ENCODE results near the gene KRT37. TPM values are rescaled to one million over a fixed set of nuclear protein-coding genes. Genes with fewer than 3 reads are reported as not detected.

The KRT37 gene
- not detected for total RNA-seq
- polyA plus RNA-seq (2013, experiment 1 of 2) = not detected
- not detected for polyA plus RNA-seq (2013, experiment 2 of 2)
- 0 to 0.07 (median 0) reads per million in 172 experiments for total RNA-seq

DNA sequence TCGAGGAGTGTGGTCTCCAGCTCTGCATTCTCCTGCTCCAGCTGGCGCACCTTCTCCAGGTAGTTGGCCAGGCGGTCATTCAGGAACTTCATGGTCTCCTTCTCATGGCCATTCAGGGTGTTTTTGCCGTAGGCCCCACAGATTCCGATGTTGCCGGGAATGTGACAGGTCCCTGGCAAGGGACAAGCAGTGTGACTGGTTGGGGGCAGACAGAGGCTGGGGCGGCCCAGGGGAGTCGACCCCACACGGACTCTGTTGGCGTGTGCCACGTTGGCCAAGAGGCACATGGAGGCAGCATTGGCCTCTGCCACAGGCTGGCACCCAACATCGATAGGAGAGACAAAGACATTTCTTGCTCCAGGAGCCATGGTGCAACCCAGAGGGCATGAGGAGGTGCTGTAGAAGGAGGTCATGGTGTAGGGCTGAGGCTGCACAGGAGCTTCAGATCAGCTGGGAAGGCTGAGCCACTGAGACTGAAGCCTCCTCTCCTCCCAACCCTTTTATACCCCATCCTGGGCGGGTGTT is at the start of gene KRT37:
TSS of gene KRT37 (minus strand) at position 475 of the 525 bp plus-strand sequence. CDS start at position 413, 62 bp downstream.
- Mint-ChIP-seq H3K4me1 (ENCODE audit: low read depth) (no peaks in the 10 kb centered on the region), H3K27me3 (peaks cover 5% of the 10 kb centered on the region), H3K4me3 (no peak within 1 kb of the TSS), H3K27ac (no peak within 1 kb of the TSS), H3K9me3 (no peaks in the 10 kb centered on the region), H3K36me3 (ENCODE audit: low read depth) (no peaks in the 10 kb centered on the region)
- TF ChIP-seq, protein P1, sequence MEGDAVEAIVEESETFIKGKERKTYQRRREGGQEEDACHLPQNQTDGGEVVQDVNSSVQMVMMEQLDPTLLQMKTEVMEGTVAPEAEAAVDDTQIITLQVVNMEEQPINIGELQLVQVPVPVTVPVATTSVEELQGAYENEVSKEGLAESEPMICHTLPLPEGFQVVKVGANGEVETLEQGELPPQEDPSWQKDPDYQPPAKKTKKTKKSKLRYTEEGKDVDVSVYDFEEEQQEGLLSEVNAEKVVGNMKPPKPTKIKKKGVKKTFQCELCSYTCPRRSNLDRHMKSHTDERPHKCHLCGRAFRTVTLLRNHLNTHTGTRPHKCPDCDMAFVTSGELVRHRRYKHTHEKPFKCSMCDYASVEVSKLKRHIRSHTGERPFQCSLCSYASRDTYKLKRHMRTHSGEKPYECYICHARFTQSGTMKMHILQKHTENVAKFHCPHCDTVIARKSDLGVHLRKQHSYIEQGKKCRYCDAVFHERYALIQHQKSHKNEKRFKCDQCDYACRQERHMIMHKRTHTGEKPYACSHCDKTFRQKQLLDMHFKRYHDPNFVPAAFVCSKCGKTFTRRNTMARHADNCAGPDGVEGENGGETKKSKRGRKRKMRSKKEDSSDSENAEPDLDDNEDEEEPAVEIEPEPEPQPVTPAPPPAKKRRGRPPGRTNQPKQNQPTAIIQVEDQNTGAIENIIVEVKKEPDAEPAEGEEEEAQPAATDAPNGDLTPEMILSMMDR (IDR thresholded peaks at IDR 0.05) = no peak
- Histone ChIP-seq H3K9me3 (ENCODE audit: control insufficient read depth in 1 of 2, insufficient read depth in 1 of 2, low read length in 2 of 2) (peaks cover 0 to 5% of the 10 kb centered on the region in 2 experiments), H3K27me3 (ENCODE audit: control insufficient read depth in 1 of 2, insufficient read depth in 2 of 2, low read length in 2 of 2) (no peaks in the 10 kb centered on the region), H3K27ac (ENCODE audit: low read depth in 1 of 2, low read length in 2 of 2) (no peak within 1 kb of the TSS), H3K4me1 (ENCODE audit: insufficient read depth, low read length) (no peaks in the 10 kb centered on the region), H3K4me3 (ENCODE audit: low read length) (no peak within 1 kb of the TSS), H3K36me3 (ENCODE audit: insufficient read depth, low read length) (no peaks in the 10 kb centered on the region)
- DNase-seq (no peak), ATAC-seq (ENCODE audit: poor library complexity) (no peak)
- intact Hi-C loops (cut with DNase I, micrococcal nuclease) = no loop called here
- ChIA-PET POLR2A (no interaction called here), CTCF (no interaction called here)

DNA sequence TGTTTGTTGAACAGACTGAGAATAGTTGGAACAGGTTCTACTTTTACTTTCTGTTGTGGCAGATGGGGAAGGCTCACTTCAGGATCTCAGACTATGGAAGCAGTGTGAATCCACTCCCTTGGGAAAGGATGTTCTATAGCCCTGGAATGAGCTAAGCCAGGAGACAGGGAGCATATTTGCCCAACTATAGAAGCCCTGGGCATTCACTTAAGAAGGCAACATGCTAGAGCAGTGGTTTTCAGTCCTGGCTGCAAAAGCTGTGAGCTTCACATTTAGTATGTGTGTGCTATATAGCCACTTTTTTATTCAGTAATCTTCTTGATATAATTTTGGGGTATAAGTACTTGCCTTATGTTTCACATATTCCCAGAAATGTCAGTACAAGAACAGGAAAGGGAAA is 44.0 kb upstream of the KRT37 start:
- ATAC-seq (ENCODE audit: poor library complexity) (no peak), DNase-seq (no peak)
- ChIA-PET POLR2A (no interaction called here), CTCF (no interaction called here)
- Mint-ChIP-seq H3K9me3 (peaks cover 4% of the 10 kb centered on the region), H3K27me3 (peaks cover 4% of the 10 kb centered on the region), H3K4me3 (no peak overlapping the region), H3K27ac (no peak overlapping the region), H3K4me1 (ENCODE audit: low read depth) (no peaks in the 10 kb centered on the region), H3K36me3 (ENCODE audit: low read depth) (no peaks in the 10 kb centered on the region)
- no peaks in the 10 kb centered on the region for H3K36me3 ChIP-seq (ENCODE audit: insufficient read depth, low read length)
- no peak overlapping the region for H3K4me3 ChIP-seq (ENCODE audit: low read length)
- no peaks in the 10 kb centered on the region for H3K4me1 ChIP-seq (ENCODE audit: insufficient read depth, low read length)
- H3K27me3 ChIP-seq (ENCODE audit: control insufficient read depth in 1 of 2, insufficient read depth in 2 of 2, low read length in 2 of 2) = peaks cover 0 to 7% of the 10 kb centered on the region in 2 experiments
- peaks cover 0 to 16% of the 10 kb centered on the region in 2 experiments for H3K9me3 ChIP-seq (ENCODE audit: control insufficient read depth in 1 of 2, insufficient read depth in 1 of 2, low read length in 2 of 2)
- intact Hi-C loops (cut with DNase I, micrococcal nuclease) = no loop called here
- no peak overlapping the region for H3K27ac ChIP-seq (ENCODE audit: low read depth in 1 of 2, low read length in 2 of 2)
- TF ChIP-seq, protein P1 (IDR thresholded peaks at IDR 0.05) = no peak

DNA sequence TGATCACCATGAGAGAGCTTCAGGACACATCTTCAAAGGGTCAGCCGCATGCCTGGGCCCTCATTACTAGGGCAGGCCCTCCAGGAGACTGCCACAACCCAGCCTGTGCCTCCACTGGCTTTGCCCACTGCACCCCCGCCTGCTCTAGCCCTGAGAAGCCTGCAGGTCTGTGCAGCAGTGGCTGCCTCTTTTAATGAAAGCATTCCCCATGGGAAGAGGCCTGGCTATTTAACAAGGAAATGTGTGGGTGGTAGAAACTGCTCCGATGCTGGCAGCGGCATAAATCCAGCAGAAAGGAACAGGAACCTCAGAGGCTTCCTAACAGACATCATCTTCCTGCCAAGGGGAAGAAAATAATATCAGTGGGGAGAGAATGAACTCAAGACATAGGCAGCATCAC is 43.2 kb upstream of the KRT37 start:
- no peaks in the 10 kb centered on the region for H3K4me1 Mint-ChIP-seq (ENCODE audit: low read depth)
- H3K27ac ChIP-seq (ENCODE audit: low read depth in 1 of 2, low read length in 2 of 2) = no peak overlapping the region
- TF ChIP-seq, protein P1 (IDR thresholded peaks at IDR 0.05) = no peak
- peaks cover 3% of the 10 kb centered on the region for H3K9me3 Mint-ChIP-seq
- H3K4me3 Mint-ChIP-seq = no peak overlapping the region
- CTCF ChIA-PET = no interaction called here
- H3K27me3 ChIP-seq (ENCODE audit: control insufficient read depth in 1 of 2, insufficient read depth in 2 of 2, low read length in 2 of 2) = peaks cover 0 to 7% of the 10 kb centered on the region in 2 experiments
- H3K27me3 Mint-ChIP-seq = peaks cover 4% of the 10 kb centered on the region
- peaks cover 0 to 16% of the 10 kb centered on the region in 2 experiments for H3K9me3 ChIP-seq (ENCODE audit: control insufficient read depth in 1 of 2, insufficient read depth in 1 of 2, low read length in 2 of 2)
- no peaks in the 10 kb centered on the region for H3K36me3 Mint-ChIP-seq (ENCODE audit: low read depth)
- ATAC-seq (ENCODE audit: poor library complexity) (no peak), DNase-seq (no peak)
- no peaks in the 10 kb centered on the region for H3K36me3 ChIP-seq (ENCODE audit: insufficient read depth, low read length)
- no peak overlapping the region for H3K27ac Mint-ChIP-seq
- POLR2A ChIA-PET = no interaction called here
- no peak overlapping the region for H3K4me3 ChIP-seq (ENCODE audit: low read length)
- H3K4me1 ChIP-seq (ENCODE audit: insufficient read depth, low read length) = no peaks in the 10 kb centered on the region
- intact Hi-C loops (cut with DNase I, micrococcal nuclease) = no loop called here
